HG02884 (cell line): Measurements from ENCODE around the gene ALG2.

Source experiments
- ATAC-seq: cut with Tn5 transposase; IDR thresholded peaks from one replicate; pipeline ENCODE4 v1.9.1; 2021; ENCODE audit warnings: mild to moderate bottlenecking, moderate library complexity; ENCODE audit not compliant: unreplicated experiment

The ALG2 gene

DNA sequence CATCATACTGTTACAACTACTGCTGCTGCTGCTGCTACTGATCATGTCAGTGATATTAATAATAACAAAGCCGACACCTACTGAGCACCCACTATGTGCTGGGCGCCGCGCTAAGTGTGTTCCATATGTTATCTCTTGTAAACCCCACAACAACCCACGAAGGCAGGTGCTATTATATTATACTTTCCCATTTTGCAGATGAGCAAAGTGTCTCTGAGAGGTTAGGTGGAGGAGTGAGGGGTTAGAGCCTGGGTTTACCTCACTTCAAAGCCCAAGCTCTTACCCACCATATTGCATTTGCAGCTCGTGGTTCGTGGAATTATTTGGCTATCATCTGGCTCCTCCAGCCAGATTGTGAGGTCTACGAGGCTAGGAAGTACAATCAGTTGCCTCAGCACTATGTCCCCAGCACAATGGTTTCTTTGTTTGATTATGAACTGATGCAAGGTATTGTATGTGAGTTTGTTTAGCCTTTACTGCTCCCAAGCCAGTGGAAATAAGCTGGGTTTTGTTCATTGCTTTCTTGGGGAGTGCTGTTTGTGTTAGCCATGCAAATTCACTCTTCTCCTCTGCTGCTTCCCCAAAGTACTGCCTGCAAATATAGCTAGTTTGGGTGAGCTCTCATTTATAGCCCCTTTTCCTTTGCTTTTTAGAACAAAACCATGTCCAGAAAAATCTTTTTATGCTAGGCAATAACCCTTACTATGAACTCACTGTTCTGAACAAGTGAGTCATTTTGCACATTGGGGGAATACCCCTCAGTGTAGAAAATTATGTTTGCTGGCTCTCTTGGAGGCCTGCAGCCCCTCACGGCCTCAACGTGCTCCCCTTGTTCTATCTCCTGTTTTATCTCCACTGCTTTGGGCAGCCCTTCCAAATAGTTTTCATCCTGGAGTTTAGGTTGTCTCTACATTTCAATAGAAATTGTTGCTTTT, 47.9 kb downstream of the ALG2 start:
- peak; percentile 59 for ATAC-seq

GRCh38 chr9:99172124-99173091, 49.3 kb downstream of the ALG2 start:
- no peak for ATAC-seq

GRCh38 chr9:99171225-99172123, 50.3 kb downstream of the ALG2 start:
- no peak for ATAC-seq

GRCh38 chr9:99169982-99170761, 51.6 kb downstream of the ALG2 start:
- no peak for ATAC-seq

DNA sequence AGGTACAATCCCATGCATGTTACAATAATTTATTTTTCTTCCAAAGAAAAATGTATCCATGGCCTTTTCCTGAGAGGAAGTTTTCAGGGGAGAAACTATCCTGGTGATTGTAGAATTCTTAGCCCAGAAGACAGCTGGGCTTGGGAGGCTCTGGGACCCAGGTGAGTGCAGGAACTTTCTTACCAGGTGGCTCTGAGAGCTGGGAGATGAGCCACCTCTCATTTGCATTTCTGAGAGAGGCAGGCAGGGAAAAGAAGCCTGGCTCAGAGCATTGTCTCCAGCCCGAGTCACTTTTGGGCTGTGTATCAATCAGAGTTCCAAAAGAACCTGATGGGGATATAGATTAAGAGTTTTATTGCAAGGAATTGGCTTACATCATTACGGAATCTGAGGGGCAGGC, 52.7 kb downstream of the ALG2 start:
- ATAC-seq, result no peak

DNA sequence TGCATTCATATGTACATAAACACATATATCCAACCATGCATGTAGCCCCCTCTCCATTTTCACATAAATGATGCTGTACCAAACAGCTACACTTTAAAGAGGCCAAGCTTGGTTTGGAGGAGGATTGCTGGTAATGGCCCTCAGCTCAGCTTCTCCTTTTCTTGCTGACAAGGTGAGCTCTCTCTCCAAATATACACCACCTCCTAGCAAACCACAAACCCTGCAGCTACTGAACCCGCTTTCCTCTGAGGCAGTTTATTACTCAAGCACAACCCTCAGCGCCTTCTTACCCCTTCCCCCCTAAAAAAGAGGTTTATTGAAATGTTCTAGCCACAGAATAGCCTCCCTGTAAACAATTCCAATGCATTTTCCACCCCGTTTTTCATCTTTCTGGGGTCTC, 54.0 kb downstream of the ALG2 start:
- ATAC-seq, result peak; percentile 59

DNA sequence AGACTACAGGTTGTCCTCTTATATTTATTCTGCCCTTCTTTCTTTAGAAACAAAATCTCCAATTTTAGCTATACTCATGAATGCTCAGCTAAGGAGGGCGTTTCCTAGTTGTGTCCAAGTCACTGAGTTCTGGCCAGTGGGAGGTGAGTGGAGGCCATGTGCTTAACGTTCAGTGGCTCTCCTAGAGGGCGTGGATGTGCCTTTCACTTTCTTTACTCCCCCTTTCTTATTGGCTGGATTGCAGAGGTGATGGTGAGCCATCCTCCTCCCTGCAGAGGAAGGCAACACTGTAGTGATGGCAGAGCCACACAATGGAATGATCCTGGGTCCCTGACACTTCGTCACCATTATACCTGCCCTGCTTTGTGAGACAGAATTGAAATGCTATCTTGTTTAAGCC, 54.6 kb downstream of the ALG2 start:
- no peak for ATAC-seq
